Panc1 (cell line): ENCODE data around the gene HCRTR1.

ENCODE experiments used
- CTCF ChIP-seq: fragments of 450-650 bp; IDR thresholded peaks from 2 replicates; pipeline ENCODE4 v1.5.1; 2017; ENCODE audit warnings: mild to moderate bottlenecking
- SIN3A ChIP-seq: IDR thresholded peaks from 2 replicates; pipeline ENCODE4 v1.6.1; 2012; ENCODE audit warnings: low read depth, mild to moderate bottlenecking, low read length, moderate library complexity, borderline replicate concordance; ENCODE audit not compliant: insufficient read depth
- TF ChIP-seq, protein P1 (sequence below), 2 experiments: IDR thresholded peaks; 2 replicates each; pipeline ENCODE4 v1.6.1; 2011 to 2012; ENCODE audit warnings: low read depth in 2 of 2, control low read depth in 1 of 2, low read length in 1 of 2, mild to moderate bottlenecking in 1 of 2, moderate library complexity in 1 of 2; ENCODE audit not compliant: insufficient read depth in 1 of 2

DNA sequence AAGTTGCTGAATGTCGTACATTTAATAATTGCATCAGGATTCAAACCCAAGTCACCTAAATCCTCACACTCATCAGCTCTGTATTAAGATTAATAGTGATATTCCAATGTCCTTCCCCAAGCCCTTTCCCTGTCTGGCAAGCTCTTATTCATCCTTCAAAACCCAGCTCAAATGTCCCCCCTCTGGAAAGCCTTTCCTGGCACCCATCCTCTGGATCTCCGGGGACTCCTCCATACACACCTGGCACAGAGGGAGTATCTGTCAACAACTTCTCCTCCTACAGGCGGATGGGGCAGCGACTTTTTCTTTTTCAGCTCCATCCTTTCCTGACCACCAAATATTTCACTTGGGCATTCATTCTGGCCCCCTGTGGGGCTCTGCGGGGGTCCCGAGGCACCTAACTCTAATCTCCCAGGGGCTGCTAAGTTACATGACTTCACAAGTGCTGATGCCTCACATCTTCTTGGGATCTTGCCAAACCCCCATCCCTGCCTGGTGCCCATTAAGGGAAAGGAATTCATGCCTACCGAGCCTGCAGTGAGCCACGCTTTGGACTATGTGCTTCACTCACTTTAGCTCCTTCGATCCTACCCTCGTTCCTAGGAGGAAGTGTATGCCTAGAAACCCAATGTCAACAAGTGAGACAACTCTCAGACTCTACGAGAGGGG, 25.9 kb upstream of the HCRTR1 start:
- TF ChIP-seq CTCF (no peak), SIN3A (no peak)
- TF ChIP-seq, protein P1, sequence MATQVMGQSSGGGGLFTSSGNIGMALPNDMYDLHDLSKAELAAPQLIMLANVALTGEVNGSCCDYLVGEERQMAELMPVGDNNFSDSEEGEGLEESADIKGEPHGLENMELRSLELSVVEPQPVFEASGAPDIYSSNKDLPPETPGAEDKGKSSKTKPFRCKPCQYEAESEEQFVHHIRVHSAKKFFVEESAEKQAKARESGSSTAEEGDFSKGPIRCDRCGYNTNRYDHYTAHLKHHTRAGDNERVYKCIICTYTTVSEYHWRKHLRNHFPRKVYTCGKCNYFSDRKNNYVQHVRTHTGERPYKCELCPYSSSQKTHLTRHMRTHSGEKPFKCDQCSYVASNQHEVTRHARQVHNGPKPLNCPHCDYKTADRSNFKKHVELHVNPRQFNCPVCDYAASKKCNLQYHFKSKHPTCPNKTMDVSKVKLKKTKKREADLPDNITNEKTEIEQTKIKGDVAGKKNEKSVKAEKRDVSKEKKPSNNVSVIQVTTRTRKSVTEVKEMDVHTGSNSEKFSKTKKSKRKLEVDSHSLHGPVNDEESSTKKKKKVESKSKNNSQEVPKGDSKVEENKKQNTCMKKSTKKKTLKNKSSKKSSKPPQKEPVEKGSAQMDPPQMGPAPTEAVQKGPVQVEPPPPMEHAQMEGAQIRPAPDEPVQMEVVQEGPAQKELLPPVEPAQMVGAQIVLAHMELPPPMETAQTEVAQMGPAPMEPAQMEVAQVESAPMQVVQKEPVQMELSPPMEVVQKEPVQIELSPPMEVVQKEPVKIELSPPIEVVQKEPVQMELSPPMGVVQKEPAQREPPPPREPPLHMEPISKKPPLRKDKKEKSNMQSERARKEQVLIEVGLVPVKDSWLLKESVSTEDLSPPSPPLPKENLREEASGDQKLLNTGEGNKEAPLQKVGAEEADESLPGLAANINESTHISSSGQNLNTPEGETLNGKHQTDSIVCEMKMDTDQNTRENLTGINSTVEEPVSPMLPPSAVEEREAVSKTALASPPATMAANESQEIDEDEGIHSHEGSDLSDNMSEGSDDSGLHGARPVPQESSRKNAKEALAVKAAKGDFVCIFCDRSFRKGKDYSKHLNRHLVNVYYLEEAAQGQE (IDR thresholded peaks at IDR 0.05; ENCODE audit: insufficient read depth in 1 of 2, low read depth in 2 of 2, low read length in 1 of 2): no peak
